Smooth muscle cell (in vitro differentiated cells): Measurements from ENCODE around the gene BAZ2A. TPM values are rescaled to one million over a fixed set of nuclear protein-coding genes. Genes with fewer than 3 reads are reported as not detected.

Experiments
- DNase-seq: peaks from one replicate; lab custom pipeline; 2025; ENCODE audit not compliant: unreplicated experiment; lab: John Stamatoyannopoulos, UW
- H2AFZ ChIP-seq: fragments of 200-600 bp; sonication (generic); 2 replicates; pipeline ENCODE4 v1.6.0; 2016; ENCODE audit warnings: antibody characterized with exemption, low read depth, mild to moderate bottlenecking
- H3F3A ChIP-seq: fragments of 200-600 bp; sonication (generic); 2 replicates; pipeline ENCODE4 v1.6.0; 2017; ENCODE audit warnings: antibody characterized with exemption, low read depth
- H3K27ac ChIP-seq: fragments of 200-600 bp; sonication (generic); 2 replicates; pipeline ENCODE4 v1.5.1; 2016; ENCODE audit warnings: low read depth, mild to moderate bottlenecking
- H3K27me3 ChIP-seq: fragments of 200-600 bp; sonication (generic); 2 replicates; pipeline ENCODE4 v1.6.1; 2016; ENCODE audit warnings: low read depth, mild to moderate bottlenecking
- H3K36me3 ChIP-seq: fragments of 200-600 bp; sonication (generic); 2 replicates; pipeline ENCODE4 v1.5.1; 2016; ENCODE audit warnings: low read depth
- H3K4me1 ChIP-seq: fragments of 200-600 bp; sonication (generic); 2 replicates; pipeline ENCODE4 v1.5.1; 2016; ENCODE audit warnings: low read depth
- H3K4me2 ChIP-seq: fragments of 200-600 bp; sonication (generic); 2 replicates; pipeline ENCODE4 v1.6.0; 2016; ENCODE audit warnings: mild to moderate bottlenecking
- H3K4me3 ChIP-seq: fragments of 200-600 bp; sonication (generic); 2 replicates; pipeline ENCODE4 v1.5.1; 2016; ENCODE audit warnings: mild to moderate bottlenecking
- H3K79me2 ChIP-seq: fragments of 200-600 bp; sonication (generic); 2 replicates; pipeline ENCODE4 v1.6.0; 2016; ENCODE audit warnings: low read depth, mild to moderate bottlenecking
- H3K9ac ChIP-seq: fragments of 200-600 bp; sonication (generic); 2 replicates; pipeline ENCODE4 v1.6.0; 2016; ENCODE audit warnings: low read depth
- H3K9me3 ChIP-seq: fragments of 200-600 bp; sonication (generic); replicated peaks from 2 replicates; pipeline ENCODE4 v1.5.1; 2016; ENCODE audit warnings: low read depth
- H4K20me1 ChIP-seq: fragments of 200-600 bp; sonication (generic); 2 replicates; pipeline ENCODE4 v1.6.0; 2016; ENCODE audit warnings: low read depth
- CTCF ChIP-seq: fragments of 200-600 bp; sonication (generic); IDR thresholded peaks from 2 replicates; pipeline ENCODE4 v1.5.1; 2017; ENCODE audit warnings: borderline replicate concordance, mild to moderate bottlenecking, antibody characterized with exemption; ENCODE audit not compliant: insufficient read depth, poor library complexity, severe bottlenecking
- WGBS: methylation state at CpG from one replicate; pipeline ENCODE4 v1.1.7; 2016; ENCODE audit warnings: low lambda C conversion rate; 5-methylcytosine and 5-hydroxymethylcytosine counted together
- polyA plus RNA-seq: library from polyadenylated mRNA; unstranded; fragments of >200 nt; fragmentation: Nextera tagmentation; extraction: Ambion mirVana; gene quantifications from 2 replicates; pipeline ENCODE4 v1.2.1, GENCODE V29; 2016
- total RNA-seq: library from RNA; depleted of rRNA; stranded (reverse); fragments of >200 nt; gene quantifications from 2 replicates; pipeline ENCODE4 v1.2.3, GENCODE V29; 2014

The BAZ2A gene
- total and polyA plus RNA-seq, 2 experiments from 2014 or later, result 26.2 to 34.1 TPM

- H3K27me3 ChIP-seq, result no peaks in the 10 kb centered on the region
- H3K4me1 ChIP-seq, result no peaks in the 10 kb centered on the region
- WGBS, result 87% methylated on average over 10 of the region's 11 CpGs
- no peak overlapping the region for H2AFZ ChIP-seq
- peaks cover 6% of the 10 kb centered on the region for H3K36me3 ChIP-seq
- DNase-seq, result no peak
- no peaks in the 10 kb centered on the region for H3K9me3 ChIP-seq
- no peak overlapping the region for H3K9ac ChIP-seq
- peaks cover 96% of the 10 kb centered on the region for H3K79me2 ChIP-seq
- TF ChIP-seq CTCF, result no peak
- H3K27ac ChIP-seq, result no peak overlapping the region
- H3K4me3 ChIP-seq, result no peak overlapping the region
- no peak overlapping the region for H3K4me2 ChIP-seq
- peaks cover 3% of the 10 kb centered on the region for H3F3A ChIP-seq
- H4K20me1 ChIP-seq, result peaks cover 98% of the 10 kb centered on the region
These were observed 46.9 kb upstream of the BAZ2A start for GRCh38 chr12:56676851-56677580.

- H3K4me2 ChIP-seq, result no peak overlapping the region
- WGBS, result 98% methylated on average over 2 of the region's 2 CpGs
- H3K4me1 ChIP-seq, result no peaks in the 10 kb centered on the region
- H3F3A ChIP-seq, result peaks cover 16% of the 10 kb centered on the region
- H3K4me3 ChIP-seq, result no peak overlapping the region
- no peaks in the 10 kb centered on the region for H3K27me3 ChIP-seq
- H3K27ac ChIP-seq, result no peak overlapping the region
- TF ChIP-seq CTCF, result no peak
- H4K20me1 ChIP-seq, result peaks cover 98% of the 10 kb centered on the region
- peaks cover 84% of the 10 kb centered on the region for H3K79me2 ChIP-seq
- DNase-seq, result no peak
- H3K9me3 ChIP-seq, result no peaks in the 10 kb centered on the region
- H3K9ac ChIP-seq, result no peak overlapping the region
- peaks cover 45% of the 10 kb centered on the region for H3K36me3 ChIP-seq
- no peak overlapping the region for H2AFZ ChIP-seq
These were observed 41.5 kb upstream of the BAZ2A start for GRCh38 chr12:56671608-56672007.

GRCh38 chr12:56670836-56671235 is 40.7 kb upstream of the BAZ2A start:
- no peak overlapping the region for H2AFZ ChIP-seq
- H3K9ac ChIP-seq, result no peak overlapping the region
- H3K9me3 ChIP-seq, result no peaks in the 10 kb centered on the region
- no peak overlapping the region for H3K4me3 ChIP-seq
- peaks cover 96% of the 10 kb centered on the region for H4K20me1 ChIP-seq
- no peaks in the 10 kb centered on the region for H3K27me3 ChIP-seq
- H3K4me2 ChIP-seq, result no peak overlapping the region
- peaks cover 51% of the 10 kb centered on the region for H3K36me3 ChIP-seq
- H3K79me2 ChIP-seq, result peaks cover 82% of the 10 kb centered on the region
- no peak for TF ChIP-seq CTCF
- 97% methylated on average over 4 of the region's 4 CpGs for WGBS
- H3K4me1 ChIP-seq, result no peaks in the 10 kb centered on the region
- DNase-seq, result no peak
- H3K27ac ChIP-seq, result no peak overlapping the region
- H3F3A ChIP-seq, result peaks cover 16% of the 10 kb centered on the region

GRCh38 chr12:56668197-56668457 is 38.0 kb upstream of the BAZ2A start:
- WGBS, result 96% methylated on average over 2 of the region's 2 CpGs

More at GRCh38 chr12:56668197-56668457, 38.0 kb upstream of the BAZ2A start:
- Histone ChIP-seq H3K79me2 (peaks cover 59% of the 10 kb centered on the region), H3K36me3 (peaks cover 70% of the 10 kb centered on the region), H3K9me3 (no peaks in the 10 kb centered on the region), H4K20me1 (peaks cover 80% of the 10 kb centered on the region), H3K27me3 (no peaks in the 10 kb centered on the region), H3K4me1 (no peaks in the 10 kb centered on the region), H3K4me3 (no peak overlapping the region), H2AFZ (no peak overlapping the region), H3K9ac (no peak overlapping the region), H3K4me2 (no peak overlapping the region), H3K27ac (no peak overlapping the region), H3F3A (peaks cover 22% of the 10 kb centered on the region)
- DNase-seq, result no peak
- no peak for TF ChIP-seq CTCF
